Epithelial cell of prostate (primary cell): ENCODE data around the gene CLIC1.

Experiments used
- DNase-seq: peaks from one replicate; pipeline ENCODE4 v3.0.0-alpha.2; 2011; ENCODE audit warnings: low read depth, low spot score
- H3K27ac ChIP-seq: fragments of 450-650 bp; 2 replicates; pipeline ENCODE4 v1.5.1; 2017; ENCODE audit warnings: mild to moderate bottlenecking

Gene CLIC1

GRCh38 chr6:31740397-31741223 lies 4.3 kb upstream of the CLIC1 start:
- no peak for DNase-seq
- H3K27ac ChIP-seq = peak overlapping the region; percentile 43

GRCh38 chr6:31739639-31740396 lies 3.5 kb upstream of the CLIC1 start, which contains the start of gene MSH5:
TSS of gene MSH5 (plus strand) at chr6:31740005. CDS start at chr6:31740467, 462 bp downstream.
- H3K27ac ChIP-seq = peak within 1 kb of the TSS; percentile 96
- DNase-seq = peak; percentile 93

GRCh38 chr6:31737991-31738979 lies 2.0 kb upstream of the CLIC1 start:
- DNase-seq = no peak

GRCh38 chr6:31737315-31737990 lies 1.1 kb upstream of the CLIC1 start:
- no peak for DNase-seq
- peak overlapping the region; percentile 96 for H3K27ac ChIP-seq

More at GRCh38 chr6:31737991-31738979, 2.0 kb upstream of the CLIC1 start:
- peak overlapping the region; percentile 96 for H3K27ac ChIP-seq

GRCh38 chr6:31736768-31737314 lies 511 bp upstream of the CLIC1 start:
- no peak for DNase-seq
- peak overlapping the region; percentile 96 for H3K27ac ChIP-seq

- no peak for DNase-seq
- peak overlapping the region; percentile 96 for H3K27ac ChIP-seq
Observed at GRCh38 chr6:31734821-31735406, 1.4 kb downstream of the CLIC1 start.

GRCh38 chr6:31734247-31734820 lies 2.0 kb downstream of the CLIC1 start:
- H3K27ac ChIP-seq = peak overlapping the region; percentile 96
- no peak for DNase-seq

- no peak for DNase-seq
- peak overlapping the region; percentile 96 for H3K27ac ChIP-seq
Observed at GRCh38 chr6:31733734-31734133, 2.6 kb downstream of the CLIC1 start.

- H3K27ac ChIP-seq = no peak overlapping the region
- DNase-seq = no peak
Observed at GRCh38 chr6:31732029-31732428, 4.3 kb downstream of the CLIC1 start.

GRCh38 chr6:31730631-31731086 lies 5.7 kb downstream of the CLIC1 start:
- no peak for DNase-seq

GRCh38 chr6:31729979-31730630 lies 6.2 kb downstream of the CLIC1 start:
- DNase-seq = no peak
- H3K27ac ChIP-seq = peak overlapping the region; percentile 67

More at GRCh38 chr6:31730631-31731086, 5.7 kb downstream of the CLIC1 start:
- H3K27ac ChIP-seq = peak overlapping the region; percentile 67

- no peak for DNase-seq
- peak overlapping the region; percentile 67 for H3K27ac ChIP-seq
Observed at GRCh38 chr6:31729515-31729978, 6.8 kb downstream of the CLIC1 start.

GRCh38 chr6:31728767-31729514 lies 7.4 kb downstream of the CLIC1 start, which contains the start of gene DDAH2:
TSS of gene DDAH2 (minus strand) at chr6:31729299. CDS start at chr6:31729161, 138 bp downstream.
- no peak for DNase-seq
- H3K27ac ChIP-seq = peak within 1 kb of the TSS; percentile 67

GRCh38 chr6:31727717-31728671 lies 8.3 kb downstream of the CLIC1 start:
- no peak overlapping the region for H3K27ac ChIP-seq
- DNase-seq = no peak

- no peak overlapping the region for H3K27ac ChIP-seq
- no peak for DNase-seq
Observed at GRCh38 chr6:31727034-31727716, 9.2 kb downstream of the CLIC1 start.
